ENCODE results near the gene PTAFR.
A peak's percentile ranks its signal among the peaks of the same experiment; 100 is the strongest.

PTAFR gene

GRCh38 chr1:28178690-28179485 lies 2.4 kb upstream of the PTAFR start:
- DNase-seq (ENCODE audit: low spot score), result no peak

DNA sequence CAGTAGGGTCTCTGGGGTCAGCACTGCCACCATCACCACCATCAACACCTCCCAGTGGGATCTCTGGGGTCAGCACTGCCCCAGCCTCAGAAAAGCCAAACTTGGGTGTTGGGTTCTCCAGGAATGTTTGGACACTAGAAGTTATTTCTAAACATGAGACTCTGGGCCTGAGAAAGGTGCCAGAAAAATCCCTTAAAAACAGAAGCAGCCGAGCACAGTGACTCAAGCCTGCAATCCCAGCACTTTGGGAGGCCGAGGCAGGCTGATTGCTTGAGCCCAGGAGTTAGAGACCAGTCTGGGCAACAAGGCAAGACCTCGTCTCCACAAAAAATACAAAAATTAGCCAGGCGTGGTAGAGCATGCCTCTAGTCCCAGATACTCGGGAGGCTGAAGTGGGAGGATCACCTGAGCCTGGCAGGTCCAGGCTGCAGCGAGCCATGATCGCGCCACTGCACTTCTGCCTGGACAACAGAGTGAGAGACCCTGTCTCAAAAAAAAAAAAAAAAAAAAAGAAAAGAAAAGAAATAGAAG lies 470 bp downstream of the PTAFR start:
- DNase-seq (ENCODE audit: low spot score), result no peak

DNA sequence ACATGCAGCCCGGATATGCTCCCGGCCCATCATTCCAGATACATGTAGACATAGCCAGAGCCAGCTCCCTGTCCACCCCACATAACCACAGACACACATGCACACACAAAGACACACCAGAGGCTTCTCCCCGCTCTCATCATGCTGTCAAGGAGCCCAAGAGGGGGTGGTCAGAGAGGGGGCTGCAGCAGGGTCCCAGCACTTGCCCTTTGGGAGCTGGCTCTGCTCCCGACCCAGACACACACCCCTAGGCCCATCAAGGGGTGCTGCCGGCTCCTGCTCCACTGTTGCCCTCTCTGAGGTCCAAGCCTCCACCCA lies 2.6 kb downstream of the PTAFR start:
- no peak for DNase-seq (ENCODE audit: low spot score)

DNA sequence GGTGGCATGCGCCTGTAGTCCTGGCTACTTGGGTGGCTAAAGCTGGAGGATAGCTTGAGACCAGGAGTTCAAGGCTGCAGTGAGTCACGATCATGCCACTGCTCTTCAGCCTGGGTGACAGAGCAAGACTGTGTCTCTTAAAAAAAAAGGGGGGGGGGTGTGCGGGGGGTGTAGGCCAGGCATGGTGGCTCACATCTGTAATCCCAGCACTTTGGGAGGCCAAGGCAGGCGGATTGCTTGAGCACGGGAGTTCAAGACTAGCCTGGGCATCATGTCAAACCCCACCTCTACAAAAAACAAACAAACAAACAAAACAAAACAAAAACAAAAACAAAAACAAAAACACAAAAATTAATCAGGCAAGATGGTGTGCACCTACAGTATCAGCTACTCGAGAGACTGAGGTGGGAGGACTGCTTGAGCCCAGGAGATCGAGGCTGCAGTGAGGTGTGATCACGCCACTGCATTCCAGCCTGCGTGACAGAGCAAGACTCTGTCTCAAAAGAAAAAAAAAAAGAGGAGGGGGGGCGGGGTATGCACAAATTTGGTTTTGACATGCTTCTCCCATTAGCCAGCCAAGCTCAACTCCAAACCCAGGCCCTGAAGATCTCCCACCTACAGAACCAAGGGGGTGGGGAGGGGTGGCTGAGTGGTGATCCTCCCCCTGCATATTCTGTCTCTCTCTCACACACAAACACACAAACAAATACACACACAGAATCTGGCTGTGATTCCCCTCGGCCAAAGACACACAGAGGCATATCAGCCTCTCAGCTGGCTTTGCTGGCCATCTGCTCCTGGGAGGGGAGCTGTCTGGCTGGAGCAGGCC lies 3.1 kb downstream of the PTAFR start:
- no peak for DNase-seq (ENCODE audit: low spot score)

DNA sequence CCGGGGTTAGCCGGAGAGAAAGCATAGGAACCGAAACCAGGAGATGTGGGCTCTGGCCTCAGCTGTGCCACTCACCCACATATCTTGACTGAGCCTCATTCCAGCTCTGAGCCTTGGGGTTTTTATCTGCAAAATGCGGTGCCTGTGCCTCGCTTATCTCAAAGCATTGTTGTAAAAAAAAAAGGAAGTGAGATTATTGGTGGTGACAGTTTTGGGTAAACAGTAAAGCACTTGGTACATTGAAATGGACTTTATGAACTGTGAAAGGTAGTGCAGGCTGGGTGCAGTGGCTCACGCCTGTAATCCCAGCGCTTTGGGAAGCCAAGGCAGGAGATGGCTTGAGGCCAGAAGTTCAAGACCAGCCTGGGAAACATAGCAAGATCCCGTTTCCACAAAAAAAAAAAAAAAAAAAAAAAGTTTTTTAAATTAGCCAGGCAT lies 3.8 kb downstream of the PTAFR start:
- peak; percentile 63 for DNase-seq (ENCODE audit: low spot score)

- no peak for DNase-seq (ENCODE audit: low spot score)
Measured at GRCh38 chr1:28171246-28171645, 5.2 kb downstream of the PTAFR start.

DNA sequence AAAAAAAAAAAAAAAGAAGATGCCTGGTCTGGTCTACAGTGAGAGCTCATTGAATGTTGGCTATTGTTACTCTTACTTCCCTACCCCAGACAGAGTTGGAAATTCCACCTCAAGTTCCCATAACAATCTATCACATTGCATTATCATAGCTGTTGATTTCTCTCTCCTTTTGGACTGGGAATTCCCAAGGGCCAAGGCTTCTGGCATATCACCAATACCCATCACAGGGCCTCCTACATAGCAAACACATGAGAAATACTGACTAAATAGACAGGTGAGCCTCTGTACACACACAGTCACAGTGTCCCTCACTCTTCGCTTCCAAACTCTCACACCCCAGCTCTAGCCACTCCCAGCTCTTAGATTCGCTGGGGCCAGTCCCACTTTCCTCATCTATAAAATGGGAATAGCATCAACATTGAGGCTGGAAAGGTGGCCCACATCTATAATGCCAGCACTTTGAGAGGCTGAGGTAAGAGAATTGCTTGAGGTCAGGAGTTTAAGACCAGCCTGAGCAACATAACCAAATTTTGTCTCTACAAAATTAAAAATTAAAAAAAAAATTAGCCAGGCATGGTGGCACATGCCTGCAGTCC lies 6.4 kb downstream of the PTAFR start:
- no peak for DNase-seq (ENCODE audit: low spot score)

DNA sequence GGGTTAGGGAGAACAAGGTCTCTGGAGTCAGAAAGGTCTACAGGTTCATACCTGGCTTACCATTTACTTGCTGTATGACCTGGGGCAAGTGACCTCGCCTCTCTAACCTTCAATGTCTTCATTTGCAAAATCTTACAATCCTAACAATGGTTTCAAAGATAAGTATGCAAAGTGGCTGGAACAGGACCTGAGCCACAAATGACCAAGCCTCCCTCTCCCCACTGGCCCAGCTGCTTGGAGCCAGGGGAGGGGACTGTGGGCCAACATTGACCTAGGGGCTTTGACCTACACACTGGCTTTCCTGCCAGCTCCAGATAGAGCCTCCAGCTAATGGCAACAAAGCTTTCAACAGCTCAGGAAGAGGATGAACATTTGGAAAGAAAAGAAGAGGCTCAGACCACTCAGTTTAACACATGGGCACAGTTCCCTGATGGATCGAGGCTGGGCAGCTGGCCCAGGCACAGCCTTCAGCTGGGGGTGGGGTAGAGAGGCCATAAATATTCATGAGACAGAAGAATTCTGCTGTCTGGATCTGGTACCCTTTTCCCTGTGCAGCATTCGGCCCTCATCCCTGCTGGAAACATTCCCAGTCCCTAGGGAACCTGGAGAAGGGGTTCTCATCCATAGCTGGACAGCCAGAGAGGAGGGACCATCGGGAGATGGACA lies 12.9 kb downstream of the PTAFR start:
- no peak for DNase-seq (ENCODE audit: low spot score)

- DNase-seq (ENCODE audit: low spot score), result no peak
Measured at GRCh38 chr1:28162151-28162550, 14.3 kb downstream of the PTAFR start.

- DNase-seq (ENCODE audit: low spot score), result no peak
Measured at GRCh38 chr1:28161751-28162150, 14.7 kb downstream of the PTAFR start.

DNA sequence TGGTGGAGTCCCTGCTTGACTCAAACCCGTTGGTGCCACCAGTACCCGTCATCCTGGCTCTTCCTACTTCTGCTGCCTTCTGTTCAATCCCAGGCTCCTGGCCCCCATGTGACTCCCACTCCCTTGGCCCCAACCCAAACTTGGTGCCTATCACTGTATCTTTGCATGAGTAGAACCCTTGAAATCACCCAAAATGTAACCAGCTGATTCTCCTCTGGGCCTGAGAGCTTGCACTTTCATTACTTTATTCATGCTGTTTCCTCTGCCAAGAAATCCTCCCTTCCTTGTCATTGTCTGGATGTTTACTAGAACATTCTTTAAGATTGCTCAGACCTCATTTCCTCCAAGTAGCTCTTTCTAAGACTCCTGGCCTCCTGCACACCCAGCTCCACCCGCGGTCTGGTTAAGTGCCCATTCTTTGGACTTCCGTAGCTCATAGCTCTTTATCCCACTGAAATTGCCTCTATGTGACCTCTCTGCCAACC lies 15.7 kb downstream of the PTAFR start:
- DNase-seq (ENCODE audit: low spot score), result no peak

- DNase-seq (ENCODE audit: low spot score), result no peak
Measured at GRCh38 chr1:28159680-28160079, 16.8 kb downstream of the PTAFR start.

GRCh38 chr1:28159243-28159642 lies 17.2 kb downstream of the PTAFR start:
- DNase-seq (ENCODE audit: low spot score), result no peak

GRCh38 chr1:28157894-28158293 lies 18.6 kb downstream of the PTAFR start:
- no peak for DNase-seq (ENCODE audit: low spot score)

DNA sequence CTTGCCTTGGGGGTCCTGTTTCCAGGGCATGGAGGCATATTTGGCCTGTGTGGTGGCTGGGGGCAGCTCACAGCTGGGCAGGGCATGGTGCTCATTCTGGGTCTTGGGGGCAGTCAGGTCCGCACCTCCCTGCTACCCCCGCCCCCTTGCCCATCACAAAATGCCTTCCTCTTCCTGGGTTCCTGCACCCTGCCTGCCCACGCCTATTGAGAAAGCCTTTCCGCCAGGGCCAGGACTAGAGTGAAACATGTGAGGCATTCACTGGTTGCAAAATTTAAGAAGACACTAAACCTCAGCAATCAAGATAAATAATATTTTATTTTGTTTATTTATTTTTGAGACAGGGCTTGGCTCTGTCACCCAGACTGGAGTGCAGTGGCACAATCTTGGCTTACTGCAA lies 19.7 kb downstream of the PTAFR start:
- DNase-seq (ENCODE audit: low spot score), result no peak

- no peak for DNase-seq (ENCODE audit: low spot score)
Measured at GRCh38 chr1:28155628-28156027, 20.9 kb downstream of the PTAFR start.

- no peak for DNase-seq (ENCODE audit: low spot score)
Measured at GRCh38 chr1:28154078-28154594, 22.4 kb downstream of the PTAFR start.

DNA sequence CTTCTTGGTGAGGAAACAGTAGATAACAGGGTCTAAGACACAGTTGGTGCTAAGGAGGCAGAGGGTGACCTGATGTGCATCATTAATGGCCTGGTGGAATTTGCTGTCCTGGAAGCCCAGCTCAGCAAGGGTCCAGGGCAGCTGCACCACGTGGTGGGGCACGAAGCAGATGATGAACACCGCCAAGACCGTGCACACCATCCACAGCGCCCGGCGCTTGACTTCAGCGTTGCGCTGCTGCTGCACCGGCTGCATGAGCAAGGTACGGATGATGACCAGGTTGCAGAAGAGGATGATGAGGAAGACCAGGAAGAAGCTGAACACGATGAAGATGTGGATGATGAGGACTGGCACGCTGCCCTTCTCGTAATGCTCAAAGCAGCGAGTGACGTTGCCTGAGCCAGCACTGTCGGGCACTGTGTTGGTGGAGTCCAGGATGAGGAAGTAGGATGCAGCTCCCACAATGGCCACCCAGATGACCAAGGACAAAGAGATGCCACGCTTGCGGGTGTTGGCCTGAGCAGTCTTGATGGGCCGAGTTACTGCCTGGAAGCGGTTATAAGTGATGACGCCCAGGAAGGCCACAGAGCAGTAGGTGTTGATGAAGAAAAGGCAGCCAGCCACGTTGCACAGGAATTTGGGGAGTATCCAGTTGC lies 26.2 kb downstream of the PTAFR start:
- no peak for DNase-seq (ENCODE audit: low spot score)

DNA sequence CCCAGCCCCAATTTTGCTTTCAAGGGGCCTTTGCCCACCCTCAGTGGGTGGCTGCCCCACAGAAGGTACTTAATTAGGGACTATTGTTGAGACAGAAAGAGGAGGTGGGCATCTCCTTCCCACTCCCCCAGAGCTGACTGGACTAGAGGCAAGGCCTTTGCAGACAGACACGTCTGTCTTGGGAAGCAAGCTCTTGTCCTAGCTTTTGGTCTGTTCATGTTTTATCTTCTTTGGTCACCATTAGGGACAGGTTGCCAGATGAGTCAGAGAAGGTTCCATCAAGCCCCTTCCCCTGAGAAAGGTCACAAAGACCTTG lies 27.7 kb downstream of the PTAFR start:
- DNase-seq (ENCODE audit: low spot score), result no peak

DNA sequence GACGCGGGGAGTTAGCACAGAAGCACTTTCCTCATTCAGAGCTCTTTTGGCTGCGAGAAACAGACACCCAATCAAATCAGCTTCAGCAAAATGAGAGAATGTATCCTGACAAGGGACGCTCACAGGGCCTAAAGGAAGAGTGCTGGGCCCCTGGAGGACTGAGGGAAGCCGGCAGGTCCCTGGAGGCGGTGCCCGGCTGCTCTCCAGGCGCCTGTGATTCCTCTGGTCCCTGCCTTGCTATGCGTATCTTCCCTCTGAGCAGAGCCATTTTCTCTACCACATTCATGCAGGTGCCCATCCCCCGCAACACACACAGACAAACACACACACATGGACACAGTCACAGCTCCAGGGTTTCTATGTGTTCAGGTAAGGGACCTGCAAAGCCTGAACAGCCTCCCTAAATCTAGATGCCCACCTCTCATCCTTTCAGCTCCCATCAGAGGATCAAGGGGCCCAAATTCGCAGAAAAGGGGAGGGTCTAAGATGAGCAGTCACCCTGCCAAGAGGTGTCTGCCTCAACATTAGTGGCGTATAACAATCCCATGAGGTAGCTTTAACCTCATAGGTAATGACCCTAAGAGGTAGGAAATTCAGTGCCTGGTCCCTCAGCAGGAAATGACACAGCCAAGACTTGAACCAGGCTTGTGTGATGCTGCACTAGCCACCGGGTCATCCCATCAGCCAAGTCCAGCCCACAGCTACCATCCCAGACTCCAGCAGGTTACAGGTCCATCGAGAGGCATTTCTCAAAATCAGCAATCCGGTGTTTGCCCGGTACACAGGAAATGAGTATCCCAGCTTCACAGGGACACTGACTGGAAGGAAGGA lies 29.0 kb downstream of the PTAFR start:
- DNase-seq (ENCODE audit: low spot score), result no peak

GRCh38 chr1:28145728-28146127 lies 30.8 kb downstream of the PTAFR start:
- no peak for DNase-seq (ENCODE audit: low spot score)
